Measurements from ENCODE around the gene NYAP1. TPM values are rescaled to one million over a fixed set of nuclear protein-coding genes. Genes with fewer than 3 reads are reported as not detected.
"Not testable (repeated sequence)": the region's sequence is repeated elsewhere in the genome, so short reads cannot be mapped to it uniquely, and the experiment has no call there.

The NYAP1 gene
- total RNA-seq, 2 experiments from 2014 or later, result 0.21 to 0.56 TPM

DNA sequence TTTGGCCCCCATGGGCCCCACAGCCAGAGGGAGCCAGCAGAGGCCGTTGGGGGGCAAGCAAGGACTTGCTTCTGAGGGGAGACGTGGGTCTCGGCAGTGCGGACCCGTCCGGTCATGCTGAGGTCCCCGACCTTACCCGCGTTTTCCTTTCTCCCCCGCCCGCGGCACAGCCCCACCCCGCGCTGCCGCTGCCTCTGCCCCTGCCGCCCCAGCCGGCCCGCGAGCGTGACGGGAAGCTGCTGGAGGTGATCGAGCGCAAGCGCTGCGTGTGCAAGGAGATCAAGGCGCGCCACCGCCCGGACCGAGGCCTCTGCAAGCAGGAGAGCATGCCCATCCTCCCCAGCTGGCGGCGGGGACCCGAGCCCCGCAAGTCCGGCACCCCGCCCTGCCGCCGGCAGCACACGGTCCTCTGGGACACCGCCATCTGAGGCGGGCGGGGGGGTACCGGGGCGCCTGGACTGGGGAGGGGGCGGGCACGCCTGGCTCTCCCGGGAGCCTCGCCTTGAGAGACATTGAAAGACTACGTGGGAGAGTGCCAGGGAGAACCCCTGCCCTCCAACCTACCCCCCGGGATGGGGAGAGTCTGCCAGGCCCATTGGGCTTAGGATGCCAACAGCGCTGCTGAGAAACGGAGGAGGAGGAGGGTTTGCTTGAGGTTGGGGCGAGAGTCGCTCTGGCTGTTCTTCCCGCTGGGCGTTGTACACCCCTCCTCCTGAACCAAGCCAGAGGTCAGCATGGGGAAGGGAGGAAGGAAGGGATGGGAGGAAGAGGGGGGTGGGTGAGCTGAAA, 9.9 kb downstream of the NYAP1 start:
- intact Hi-C loops (cut with DNase I, micrococcal nuclease), result no loop called here
- Mint-ChIP-seq H3K4me3 (peak overlapping the region; percentile 63), H3K27me3 (no peaks in the 10 kb centered on the region), H3K36me3 (ENCODE audit: low read depth) (no peaks in the 10 kb centered on the region), H3K9me3 (ENCODE audit: low read depth) (no peaks in the 10 kb centered on the region), H3K27ac (peak overlapping the region; percentile 55), H3K4me1 (peaks cover 11% of the 10 kb centered on the region)
- ChIA-PET POLR2A (interaction anchor here (0.6 to 1.1 kb wide), 2 partner anchors 93 to 95 kb away, joined by 3 read pairs; partner anchors contain the start of gene FBXO24), CTCF (interaction anchor here (0.6 to 2.9 kb wide), 7 partner anchors 11 to 160 kb away, joined by 3 to 12 read pairs (median 3); partner anchors contain the start of gene TSC22D4)
- DNase-seq (peak; percentile 83), ATAC-seq (peak; percentile 90)

DNA sequence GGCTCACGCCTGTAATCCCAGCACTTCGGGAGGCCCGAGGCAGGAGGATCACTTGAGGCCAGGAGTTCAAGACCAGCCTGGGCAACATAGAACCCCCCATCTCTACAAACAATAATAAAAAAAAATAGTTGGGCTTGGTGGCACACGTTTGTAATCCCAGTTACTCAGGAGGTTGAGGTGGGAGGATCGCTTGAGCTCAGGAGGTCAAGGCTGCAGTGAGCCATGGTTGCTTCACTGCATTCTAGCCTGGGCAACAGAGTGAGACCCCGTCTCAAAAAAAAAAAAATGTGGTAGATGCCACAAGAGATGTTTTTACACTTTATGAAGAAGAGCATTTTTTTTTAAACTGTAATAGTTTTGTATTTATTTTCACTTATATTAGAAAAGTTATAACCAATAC, 12.8 kb downstream of the NYAP1 start:
- Mint-ChIP-seq H3K4me1 (peaks cover 11% of the 10 kb centered on the region), H3K27me3 (no peaks in the 10 kb centered on the region), H3K36me3 (ENCODE audit: low read depth) (no peaks in the 10 kb centered on the region), H3K9me3 (ENCODE audit: low read depth) (no peaks in the 10 kb centered on the region), H3K4me3 (no peak overlapping the region), H3K27ac (no peak overlapping the region)
- ATAC-seq (no peak), DNase-seq (no peak)
- ChIA-PET POLR2A (no interaction called here), CTCF (interaction anchor here (0.7 to 1.6 kb wide), 8 partner anchors 9 to 68 kb away, joined by 3 to 9 read pairs (median 4); no protein-coding TSS in a partner anchor)
- intact Hi-C loops (cut with DNase I, micrococcal nuclease), result no loop called here

DNA sequence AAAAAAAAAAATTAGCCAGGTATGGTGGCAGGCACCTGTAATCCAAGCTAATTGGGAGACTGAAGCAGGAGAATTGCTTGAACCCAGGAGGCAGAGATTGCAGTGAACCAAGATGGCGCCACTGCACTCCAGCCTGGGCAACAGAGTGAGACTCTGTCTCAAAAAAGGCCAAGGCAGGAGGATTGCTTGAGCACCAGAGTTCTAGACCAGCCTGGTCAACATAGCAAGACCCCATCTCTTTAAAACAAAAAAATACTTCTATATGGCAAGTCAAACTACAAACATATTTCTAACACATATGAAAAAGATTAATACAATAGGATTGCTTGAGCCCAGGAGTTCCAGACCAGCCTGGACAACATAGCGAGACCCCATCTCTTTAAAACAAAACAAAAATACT, 17.0 kb downstream of the NYAP1 start:
- H3K9me3 Mint-ChIP-seq (ENCODE audit: low read depth); H3K27me3 Mint-ChIP-seq; POLR2A ChIA-PET; H3K36me3 Mint-ChIP-seq (ENCODE audit: low read depth); H3K27ac Mint-ChIP-seq; H3K4me1 Mint-ChIP-seq; DNase-seq; intact Hi-C loops (cut with DNase I, micrococcal nuclease); H3K4me3 Mint-ChIP-seq; ATAC-seq: not testable (repeated sequence)
- CTCF ChIA-PET, result interaction anchor here (1.2 kb wide), 1 partner anchor 31 kb away, joined by 3 read pairs; no protein-coding TSS in a partner anchor

GRCh38 chr7:100504031-100504430, 20.3 kb downstream of the NYAP1 start:
- DNase-seq; ATAC-seq; H3K4me3 Mint-ChIP-seq; POLR2A ChIA-PET; H3K36me3 Mint-ChIP-seq (ENCODE audit: low read depth); H3K27ac Mint-ChIP-seq; intact Hi-C loops (cut with DNase I, micrococcal nuclease); H3K9me3 Mint-ChIP-seq (ENCODE audit: low read depth); H3K27me3 Mint-ChIP-seq; H3K4me1 Mint-ChIP-seq: not testable (repeated sequence)
- CTCF ChIA-PET, result interaction anchor here (0.6 kb wide), 1 partner anchor 255 kb away, joined by 3 read pairs; no protein-coding TSS in a partner anchor

DNA sequence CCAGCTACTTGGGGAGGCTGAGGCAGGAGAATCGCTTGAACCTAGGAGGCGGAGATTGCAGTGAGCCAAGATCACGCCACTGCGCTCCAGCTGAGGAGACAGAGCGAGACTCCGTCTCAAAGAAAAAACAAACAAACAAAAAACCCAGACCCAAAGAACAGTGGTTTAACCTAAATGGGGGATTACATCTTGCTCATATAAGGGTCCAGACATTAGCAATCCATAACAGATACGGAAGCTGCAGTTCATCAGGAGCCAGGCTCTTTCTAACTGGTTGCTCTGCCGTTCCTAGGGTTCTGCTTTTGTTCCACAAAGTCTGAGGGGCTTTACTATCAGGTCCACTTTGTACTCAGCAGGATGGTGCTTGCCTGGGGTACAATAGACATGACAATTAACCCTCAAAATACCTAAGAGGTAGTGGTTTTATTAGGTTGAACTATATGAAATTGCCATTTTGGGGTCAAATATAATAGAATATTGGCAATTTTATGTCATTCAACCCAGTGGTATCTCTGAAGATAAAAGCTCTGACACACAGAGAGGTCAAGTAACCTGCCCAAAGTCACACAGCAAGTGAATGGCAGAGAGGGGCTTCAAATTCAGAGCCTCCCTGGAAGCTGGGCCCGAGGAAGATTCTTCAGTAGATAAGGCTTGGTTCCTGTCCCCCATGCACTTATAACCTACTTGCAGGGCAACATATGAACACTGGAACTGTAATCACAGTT, 21.3 kb downstream of the NYAP1 start:
- Mint-ChIP-seq H3K9me3 (ENCODE audit: low read depth) (no peaks in the 10 kb centered on the region), H3K27ac (no peak overlapping the region), H3K4me3 (no peak overlapping the region), H3K4me1 (no peaks in the 10 kb centered on the region), H3K27me3 (no peaks in the 10 kb centered on the region), H3K36me3 (ENCODE audit: low read depth) (no peaks in the 10 kb centered on the region)
- intact Hi-C loops (cut with DNase I, micrococcal nuclease), result no loop called here
- POLR2A ChIA-PET, result no interaction called here
- ATAC-seq (no peak), DNase-seq (no peak)
- CTCF ChIA-PET, result interaction anchor here (0.7 to 1.3 kb wide), 3 partner anchors 8 to 60 kb away, joined by 4 to 5 read pairs (median 4); no protein-coding TSS in a partner anchor

DNA sequence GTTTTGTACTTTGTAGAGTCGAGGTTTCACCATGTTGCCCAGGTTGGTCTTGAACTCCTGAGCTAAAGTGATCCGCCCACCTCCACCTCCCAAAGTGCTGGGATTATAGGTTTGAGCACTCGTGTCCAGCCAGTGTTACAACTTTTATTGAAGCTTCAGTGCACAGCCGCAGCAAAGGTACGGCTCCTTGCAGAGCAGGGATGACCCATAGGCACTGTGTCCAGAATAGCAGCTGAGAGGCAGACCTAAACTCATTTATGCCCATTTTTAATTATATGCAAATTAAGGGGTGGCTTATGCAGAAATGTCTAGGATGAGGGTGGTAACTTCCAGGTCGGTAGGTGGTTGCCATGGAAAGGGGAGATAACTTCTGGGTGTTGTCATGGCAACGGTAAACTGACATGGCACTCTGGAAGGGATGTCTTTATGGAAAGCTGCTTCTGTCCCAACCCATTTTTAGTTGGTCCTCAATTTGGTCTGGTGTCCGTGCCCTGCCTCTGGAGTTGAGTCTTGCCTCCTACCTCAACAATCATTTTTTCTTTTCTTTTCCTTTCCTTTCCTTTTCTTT, 22.7 kb downstream of the NYAP1 start:
- intact Hi-C loops (cut with DNase I, micrococcal nuclease), result no loop called here
- Mint-ChIP-seq H3K4me3 (no peak overlapping the region), H3K36me3 (ENCODE audit: low read depth) (no peaks in the 10 kb centered on the region), H3K27me3 (no peaks in the 10 kb centered on the region), H3K27ac (no peak overlapping the region), H3K4me1 (no peaks in the 10 kb centered on the region), H3K9me3 (ENCODE audit: low read depth) (no peaks in the 10 kb centered on the region)
- DNase-seq (no peak), ATAC-seq (no peak)
- ChIA-PET POLR2A (interaction anchor here (0.7 kb wide), 1 partner anchor 79 kb away, joined by 3 read pairs; no protein-coding TSS in a partner anchor), CTCF (interaction anchor here (0.6 to 1.0 kb wide), 2 partner anchors 14 to 250 kb away, joined by 3 read pairs; no protein-coding TSS in a partner anchor)

GRCh38 chr7:100509231-100509630, 25.5 kb downstream of the NYAP1 start:
- POLR2A ChIA-PET, result no interaction called here
- ATAC-seq (no peak), DNase-seq (no peak)
- intact Hi-C loops (cut with DNase I, micrococcal nuclease), result no loop called here
- H3K4me3 Mint-ChIP-seq, result no peak overlapping the region
- H3K27ac Mint-ChIP-seq, result no peak overlapping the region
- CTCF ChIA-PET, result interaction anchor here (0.5 to 0.6 kb wide), 3 partner anchors 50 to 1957 kb away, joined by 3 to 5 read pairs (median 4); no protein-coding TSS in a partner anchor
- no peaks in the 10 kb centered on the region for H3K9me3 Mint-ChIP-seq (ENCODE audit: low read depth)
- no peaks in the 10 kb centered on the region for H3K27me3 Mint-ChIP-seq
- peaks cover 3% of the 10 kb centered on the region for H3K4me1 Mint-ChIP-seq
- no peaks in the 10 kb centered on the region for H3K36me3 Mint-ChIP-seq (ENCODE audit: low read depth)

- intact Hi-C loops (cut with DNase I, micrococcal nuclease), result no loop called here
- DNase-seq (no peak), ATAC-seq (no peak)
- peaks cover 10% of the 10 kb centered on the region for H3K4me1 Mint-ChIP-seq
- ChIA-PET POLR2A (interaction anchor here (0.6 kb wide), 1 partner anchor 145 kb away, joined by 4 read pairs; no protein-coding TSS in a partner anchor), CTCF (no interaction called here)
- H3K27ac Mint-ChIP-seq, result no peak overlapping the region
- no peaks in the 10 kb centered on the region for H3K36me3 Mint-ChIP-seq (ENCODE audit: low read depth)
- no peaks in the 10 kb centered on the region for H3K27me3 Mint-ChIP-seq
- no peaks in the 10 kb centered on the region for H3K9me3 Mint-ChIP-seq (ENCODE audit: low read depth)
- no peak overlapping the region for H3K4me3 Mint-ChIP-seq
Observed at GRCh38 chr7:100510437-100511239, 26.9 kb downstream of the NYAP1 start.

GRCh38 chr7:100513212-100513810, 29.6 kb downstream of the NYAP1 start:
- ChIA-PET POLR2A (no interaction called here), CTCF (no interaction called here)
- no peaks in the 10 kb centered on the region for H3K27me3 Mint-ChIP-seq
- H3K9me3 Mint-ChIP-seq (ENCODE audit: low read depth), result no peaks in the 10 kb centered on the region
- no peaks in the 10 kb centered on the region for H3K36me3 Mint-ChIP-seq (ENCODE audit: low read depth)
- ATAC-seq (no peak), DNase-seq (no peak)
- H3K4me1 Mint-ChIP-seq, result peaks cover 26% of the 10 kb centered on the region
- H3K27ac Mint-ChIP-seq, result no peak overlapping the region
- no peak overlapping the region for H3K4me3 Mint-ChIP-seq
- intact Hi-C loops (cut with DNase I, micrococcal nuclease), result no loop called here

GRCh38 chr7:100515072-100515532, 31.4 kb downstream of the NYAP1 start:
- H3K27ac Mint-ChIP-seq, result no peak overlapping the region
- H3K27me3 Mint-ChIP-seq, result no peaks in the 10 kb centered on the region
- H3K4me1 Mint-ChIP-seq, result peaks cover 26% of the 10 kb centered on the region
- CTCF ChIA-PET, result interaction anchor here (0.5 to 1.2 kb wide), 2 partner anchors 22 to 51 kb away, joined by 3 read pairs; no protein-coding TSS in a partner anchor
- intact Hi-C loops (cut with DNase I, micrococcal nuclease), result no loop called here
- POLR2A ChIA-PET, result interaction anchor here (0.8 kb wide), 1 partner anchor 207 kb away, joined by 3 read pairs; no protein-coding TSS in a partner anchor
- H3K4me3 Mint-ChIP-seq, result no peak overlapping the region
- no peak for ATAC-seq
- no peak for DNase-seq
- no peaks in the 10 kb centered on the region for H3K36me3 Mint-ChIP-seq (ENCODE audit: low read depth)
- H3K9me3 Mint-ChIP-seq (ENCODE audit: low read depth), result no peaks in the 10 kb centered on the region

Data from activated CD4-positive, alpha-beta T cell treated with anti-CD3 and anti-CD28 coated beads for 36 hours (primary cell).